GM23248 (cell line): Measurements from ENCODE around the gene PGBD1. TPM values are rescaled to one million over a fixed set of nuclear protein-coding genes. Genes with fewer than 3 reads are reported as not detected.
"Not testable (repeated sequence)": the region's sequence is repeated elsewhere in the genome, so short reads cannot be mapped to it uniquely, and the experiment has no call there.

ENCODE experiments used
- DNase-seq: peaks from one replicate; pipeline ENCODE4 v3.0.0-alpha.2; 2015
- H2AFZ ChIP-seq: fragments of 200-600 bp; sonication (generic); 2 replicates; pipeline ENCODE4 v1.6.1; 2016; ENCODE audit warnings: antibody characterized with exemption
- H3F3A ChIP-seq: fragments of 200-600 bp; sonication (generic); 2 replicates; pipeline ENCODE4 v1.6.1; 2016; ENCODE audit warnings: mild to moderate bottlenecking, antibody characterized with exemption, mixed run types; ENCODE audit not compliant: insufficient read depth
- H3K27ac ChIP-seq: fragments of 200-600 bp; sonication (generic); 2 replicates; pipeline ENCODE4 v1.5.1; 2016; ENCODE audit warnings: mild to moderate bottlenecking
- H3K27me3 ChIP-seq: fragments of 200-600 bp; sonication (generic); replicated peaks from 2 replicates; pipeline ENCODE4 v1.6.1; 2016; ENCODE audit warnings: mild to moderate bottlenecking; ENCODE audit not compliant: insufficient read depth
- H3K36me3 ChIP-seq: fragments of 200-600 bp; sonication (generic); 2 replicates; pipeline ENCODE4 v1.6.1; 2016; ENCODE audit warnings: low read depth, mild to moderate bottlenecking
- H3K4me1 ChIP-seq: fragments of 200-600 bp; sonication (generic); 2 replicates; pipeline ENCODE4 v1.6.1; 2016; ENCODE audit warnings: mild to moderate bottlenecking; ENCODE audit not compliant: insufficient read depth
- H3K4me2 ChIP-seq: fragments of 200-600 bp; sonication (generic); one replicate; pipeline ENCODE4 v1.6.1; 2016; ENCODE audit warnings: mild to moderate bottlenecking; ENCODE audit not compliant: unreplicated experiment
- H3K4me3 ChIP-seq: fragments of 200-600 bp; sonication (generic); 2 replicates; pipeline ENCODE4 v1.5.1; 2016; ENCODE audit warnings: mild to moderate bottlenecking
- H3K79me2 ChIP-seq: fragments of 200-600 bp; sonication (generic); 2 replicates; pipeline ENCODE4 v1.6.1; 2016; ENCODE audit warnings: mild to moderate bottlenecking; ENCODE audit not compliant: insufficient read depth
- H3K9ac ChIP-seq: fragments of 200-600 bp; sonication (generic); 2 replicates; pipeline ENCODE4 v1.6.1; 2016; ENCODE audit warnings: mild to moderate bottlenecking
- H3K9me2 ChIP-seq: fragments of 200-600 bp; sonication (generic); 2 replicates; pipeline ENCODE4 v1.6.1; 2016; ENCODE audit warnings: mixed run types, mild to moderate bottlenecking, moderate library complexity; ENCODE audit not compliant: insufficient read depth
- H3K9me3 ChIP-seq: fragments of 200-600 bp; sonication (generic); one replicate; pipeline ENCODE4 v1.6.1; 2017; ENCODE audit warnings: low read depth
- H4K20me1 ChIP-seq: fragments of 200-600 bp; sonication (generic); 2 replicates; pipeline ENCODE4 v1.6.0; 2016; ENCODE audit not compliant: insufficient read depth
- EZH2 ChIP-seq: fragments of 200-600 bp; sonication (generic); IDR thresholded peaks from 2 replicates; pipeline ENCODE4 v1.6.1; 2018; ENCODE audit warnings: antibody characterized with exemption, mild to moderate bottlenecking; ENCODE audit not compliant: insufficient read depth, poor library complexity, severe bottlenecking
- EZH2phosphoT487 ChIP-seq: fragments of 200-600 bp; sonication (generic); IDR thresholded peaks from 2 replicates; pipeline ENCODE4 v1.6.1; 2018; ENCODE audit warnings: antibody characterized with exemption, moderate library complexity, mild to moderate bottlenecking, low read depth; ENCODE audit not compliant: insufficient read depth
- WGBS, 2 experiments: methylation state at CpG; one replicate each; pipeline ENCODE4 v1.1.6; 2015 to 2017; ENCODE audit warnings: low lambda C conversion rate in 2 of 2, low coverage in 1 of 2; ENCODE audit errors: missing lambda C conversion rate in 2 of 2; 5-methylcytosine and 5-hydroxymethylcytosine counted together
- in situ Hi-C: fragments of 300-500 bp; cut with MboI; formaldehyde crosslinking; loops from 2 replicates; pipeline ENCODE4 v1.15.0; 2020
- polyA plus RNA-seq: library from polyadenylated mRNA; unstranded; fragments of >200 nt; fragmentation: Nextera tagmentation; extraction: Ambion mirVana; gene quantifications from 2 replicates; pipeline ENCODE4 v1.2.1, GENCODE V29; 2016
- total RNA-seq: library from RNA; depleted of rRNA; stranded (reverse); fragments of >200 nt; shearing (Covaris generic); gene quantifications from 2 replicates; pipeline ENCODE4 v1.2.3, GENCODE V29; 2014

The PGBD1 gene
- total and polyA plus RNA-seq, 2 experiments from 2014 or later, result 5.0 to 6.7 TPM

DNA sequence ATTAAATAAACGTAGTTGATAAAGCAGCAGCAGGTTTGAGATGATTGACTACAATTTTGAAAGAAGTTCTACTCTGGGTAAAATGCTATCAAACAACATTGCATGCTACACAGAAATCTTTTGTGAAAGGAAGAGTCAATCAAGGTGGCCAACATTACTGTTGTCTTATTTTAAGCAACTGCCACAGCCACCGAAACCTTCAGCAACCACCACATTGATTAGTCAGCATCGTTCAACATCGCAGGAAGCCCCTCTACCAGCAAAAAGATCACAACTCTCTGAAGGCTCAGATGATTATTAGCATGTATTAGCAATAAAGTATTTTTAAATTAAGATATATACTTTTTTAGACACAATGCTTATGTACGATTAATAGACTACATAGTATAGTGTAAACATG lies 14.0 kb downstream of the PGBD1 start:
- no peak overlapping the region for H3K4me2 ChIP-seq
- H3K36me3 ChIP-seq, result no peaks in the 10 kb centered on the region
- DNase-seq, result no peak
- H3K79me2 ChIP-seq, result no peaks in the 10 kb centered on the region
- H3K9me3 ChIP-seq, result no peaks in the 10 kb centered on the region
- H3K9ac ChIP-seq, result no peak overlapping the region
- no peak overlapping the region for H3K4me3 ChIP-seq
- no peak overlapping the region for H3K27ac ChIP-seq
- no peaks in the 10 kb centered on the region for H3K27me3 ChIP-seq
- H3K9me2 ChIP-seq, result no peaks in the 10 kb centered on the region
- in situ Hi-C loops, result no loop called here
- no peaks in the 10 kb centered on the region for H4K20me1 ChIP-seq
- no peak overlapping the region for H2AFZ ChIP-seq
- TF ChIP-seq EZH2phosphoT487 (no peak), EZH2 (no peak)
- H3K4me1 ChIP-seq, result no peaks in the 10 kb centered on the region
- H3F3A ChIP-seq, result no peaks in the 10 kb centered on the region
- 95 to 97% methylated on average over 5 of the region's 5 CpGs for WGBS, 2 experiments

DNA sequence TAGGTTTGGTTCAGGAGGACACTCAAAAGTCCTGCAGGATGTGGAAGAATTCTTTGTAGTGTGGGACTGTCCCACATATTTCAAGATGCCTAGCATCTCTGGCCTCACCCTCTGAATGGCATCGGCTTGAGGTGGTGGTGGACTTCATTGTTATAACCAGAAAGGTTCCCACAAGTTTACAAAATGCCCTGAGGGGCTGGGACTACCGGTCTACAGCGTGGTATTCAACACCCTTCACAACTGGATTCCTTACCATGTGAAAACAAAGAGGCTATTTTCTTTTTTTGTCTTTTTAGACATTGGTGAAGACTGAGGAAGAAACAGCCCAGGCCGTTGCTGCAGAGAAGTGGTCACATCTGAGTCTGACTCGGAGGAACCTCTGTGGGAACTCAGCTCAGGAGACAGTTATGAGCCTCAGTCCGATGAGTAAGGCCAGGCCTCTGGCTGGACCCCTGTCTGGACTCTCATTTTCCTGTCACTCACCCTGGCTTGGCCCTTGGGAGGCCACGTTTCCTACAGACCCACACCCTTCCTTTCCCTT lies 15.2 kb downstream of the PGBD1 start:
- no peak for DNase-seq
- Histone ChIP-seq H3K9me3 (no peaks in the 10 kb centered on the region), H3K27me3 (no peaks in the 10 kb centered on the region), H3K4me3 (no peak overlapping the region), H3K27ac (no peak overlapping the region), H2AFZ (no peak overlapping the region), H3F3A (no peaks in the 10 kb centered on the region), H3K36me3 (peaks cover 7% of the 10 kb centered on the region; the same call in 1 of the 2 replicates), H3K9me2 (no peaks in the 10 kb centered on the region), H3K9ac (no peak overlapping the region), H3K79me2 (no peaks in the 10 kb centered on the region), H4K20me1 (no peaks in the 10 kb centered on the region), H3K4me2 (no peak overlapping the region), H3K4me1 (no peaks in the 10 kb centered on the region)
- 95 to 98% methylated on average over 7 of the region's 7 CpGs for WGBS, 2 experiments
- TF ChIP-seq EZH2phosphoT487 (no peak), EZH2 (no peak)
- in situ Hi-C loops, result no loop called here

DNA sequence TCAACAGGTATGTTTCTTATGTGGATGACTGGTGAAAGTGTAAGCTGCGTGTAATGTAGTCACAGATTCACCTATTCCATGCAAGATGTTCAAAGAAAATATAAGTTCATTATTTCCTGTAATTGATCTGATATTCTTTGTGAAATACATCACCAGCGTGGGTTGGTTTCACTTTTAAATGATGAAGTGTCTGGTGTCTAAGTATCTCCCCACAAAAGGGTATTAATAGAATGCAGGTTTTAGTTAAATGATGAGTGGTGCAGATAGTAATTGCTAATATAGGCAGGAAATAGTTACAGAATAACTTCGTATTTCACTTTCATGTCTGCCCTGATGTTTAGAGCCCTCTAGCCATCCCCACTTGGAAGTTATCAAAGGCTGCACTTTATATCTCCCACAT lies 22.2 kb downstream of the PGBD1 start:
- Histone ChIP-seq H3K9ac (no peak overlapping the region), H3K9me2 (no peaks in the 10 kb centered on the region), H3K79me2 (no peaks in the 10 kb centered on the region), H3K36me3 (peaks cover 7% of the 10 kb centered on the region; the same call in 1 of the 2 replicates), H3K27me3 (no peaks in the 10 kb centered on the region), H3K4me3 (no peak overlapping the region), H4K20me1 (no peaks in the 10 kb centered on the region), H3K27ac (no peak overlapping the region), H3K9me3 (no peaks in the 10 kb centered on the region), H3K4me1 (no peaks in the 10 kb centered on the region), H2AFZ (no peak overlapping the region), H3F3A (no peaks in the 10 kb centered on the region), H3K4me2 (no peak overlapping the region)
- TF ChIP-seq EZH2 (no peak), EZH2phosphoT487 (no peak)
- WGBS, 2 experiments, result 97 to 98% methylated on average over 3 of the region's 3 CpGs
- in situ Hi-C loops, result no loop called here
- no peak for DNase-seq

DNA sequence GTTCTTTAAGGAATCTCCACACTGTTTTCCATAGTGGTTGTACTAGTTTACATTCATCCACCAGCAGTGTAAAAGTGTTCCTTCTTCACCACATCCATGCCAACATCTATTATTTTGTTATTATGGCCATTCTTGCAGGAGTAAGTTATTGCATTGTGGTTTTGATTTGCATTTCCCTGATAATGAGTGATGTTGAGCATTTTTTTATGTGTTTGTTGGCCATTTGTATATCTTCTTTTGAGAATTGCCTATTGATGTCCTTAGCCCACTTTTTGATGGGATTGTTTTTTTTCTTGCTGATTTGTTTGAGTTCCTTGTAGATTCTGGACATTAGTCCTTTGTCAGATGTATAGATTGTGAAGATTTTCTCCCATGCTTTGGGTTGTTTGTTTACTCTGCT lies 25.0 kb downstream of the PGBD1 start:
- H3K9me3 ChIP-seq, H3K27ac ChIP-seq, H3K4me3 ChIP-seq, H3K79me2 ChIP-seq, H3K36me3 ChIP-seq, in situ Hi-C loops, DNase-seq, H3F3A ChIP-seq, H3K4me2 ChIP-seq, H4K20me1 ChIP-seq, H3K27me3 ChIP-seq, H3K9ac ChIP-seq, H2AFZ ChIP-seq, H3K9me2 ChIP-seq, H3K4me1 ChIP-seq: not testable (repeated sequence)

DNA sequence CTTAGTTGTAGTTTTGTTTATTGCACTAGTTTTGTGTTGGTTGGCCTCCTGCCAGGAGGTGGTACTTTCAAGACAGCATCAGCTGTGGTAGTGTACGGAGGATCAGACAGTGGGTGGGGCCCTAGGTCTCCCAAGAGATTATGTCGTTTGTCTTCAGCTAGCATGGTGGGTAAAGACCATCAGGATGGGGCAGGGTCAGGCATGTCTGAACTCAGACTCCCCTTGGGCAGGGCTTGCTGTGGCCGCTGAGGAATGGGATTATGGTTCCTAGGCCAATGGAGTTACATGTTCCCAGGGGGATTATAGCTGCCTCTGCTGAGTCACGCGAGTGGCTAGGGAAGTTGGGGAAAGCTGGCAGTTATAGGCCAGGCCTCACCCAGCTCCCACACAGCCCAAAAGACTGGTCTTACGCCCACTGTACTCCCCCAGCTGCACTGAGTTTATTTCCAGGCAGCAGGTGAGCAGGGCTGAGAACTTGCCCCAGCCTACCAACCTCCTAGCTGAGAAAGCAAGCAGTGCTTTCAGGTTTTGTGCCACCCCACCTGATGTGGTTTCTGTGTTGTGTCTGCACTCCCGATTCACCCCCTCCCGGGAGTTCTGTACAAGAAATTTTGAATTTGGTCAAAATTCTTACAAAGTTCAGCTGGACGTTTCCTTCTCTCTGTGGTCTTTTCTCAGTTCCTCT lies 29.9 kb downstream of the PGBD1 start:
- H3K27ac ChIP-seq, result no peak overlapping the region
- no peak overlapping the region for H3K4me3 ChIP-seq
- H2AFZ ChIP-seq, result no peak overlapping the region
- H3K9me2 ChIP-seq, result no peaks in the 10 kb centered on the region
- H3K79me2 ChIP-seq, result no peaks in the 10 kb centered on the region
- no peaks in the 10 kb centered on the region for H3K36me3 ChIP-seq
- 84 to 86% methylated on average over 9 of the region's 9 CpGs for WGBS, 2 experiments
- H3K4me1 ChIP-seq, result no peaks in the 10 kb centered on the region
- H3K27me3 ChIP-seq, result no peaks in the 10 kb centered on the region
- H3K4me2 ChIP-seq, result no peak overlapping the region
- in situ Hi-C loops, result no loop called here
- no peak overlapping the region for H3K9ac ChIP-seq
- DNase-seq, result no peak
- no peaks in the 10 kb centered on the region for H3K9me3 ChIP-seq
- H3F3A ChIP-seq, result no peaks in the 10 kb centered on the region
- no peaks in the 10 kb centered on the region for H4K20me1 ChIP-seq
- TF ChIP-seq EZH2, result no peak
- TF ChIP-seq EZH2phosphoT487, result no peak
